HG03139 (cell line): ENCODE data around the gene SVIL.
"Not testable (repeated sequence)": the region's sequence is repeated elsewhere in the genome, so short reads cannot be mapped to it uniquely, and the experiment has no call there.

Experiments used
- ATAC-seq: cut with Tn5 transposase; IDR thresholded peaks from one replicate; pipeline ENCODE4 v1.9.1; 2021; ENCODE audit not compliant: unreplicated experiment

Gene SVIL

GRCh38 chr10:29604291-29604825, 30.4 kb downstream of the SVIL start:
- no peak for ATAC-seq

GRCh38 chr10:29603223-29603896, 31.4 kb downstream of the SVIL start:
- ATAC-seq, result no peak

GRCh38 chr10:29600821-29601220, 34.0 kb downstream of the SVIL start:
- ATAC-seq, result no peak

GRCh38 chr10:29600067-29600466, 34.7 kb downstream of the SVIL start:
- no peak for ATAC-seq

GRCh38 chr10:29598851-29599311, 35.9 kb downstream of the SVIL start:
- no peak for ATAC-seq

GRCh38 chr10:29596826-29597225, 37.9 kb downstream of the SVIL start:
- no peak for ATAC-seq

- no peak for ATAC-seq
Measured at GRCh38 chr10:29596356-29596755, 38.4 kb downstream of the SVIL start.

- no peak for ATAC-seq
Measured at GRCh38 chr10:29595636-29596225, 39.0 kb downstream of the SVIL start.

GRCh38 chr10:29595146-29595545, 39.6 kb downstream of the SVIL start:
- ATAC-seq, result no peak

GRCh38 chr10:29591651-29591968, 43.2 kb downstream of the SVIL start:
- no peak for ATAC-seq

GRCh38 chr10:29590915-29591650, 43.7 kb downstream of the SVIL start:
- no peak for ATAC-seq

- ATAC-seq, result no peak
Measured at GRCh38 chr10:29588629-29589421, 45.9 kb downstream of the SVIL start.

GRCh38 chr10:29587750-29588628, 46.8 kb downstream of the SVIL start:
- not testable (repeated sequence) for ATAC-seq

GRCh38 chr10:29587102-29587749, 47.5 kb downstream of the SVIL start:
- not testable (repeated sequence) for ATAC-seq

- ATAC-seq, result no peak
Measured at GRCh38 chr10:29586509-29586908, 48.3 kb downstream of the SVIL start.

- ATAC-seq, result no peak
Measured at GRCh38 chr10:29585488-29585976, 49.2 kb downstream of the SVIL start.

- no peak for ATAC-seq
Measured at GRCh38 chr10:29584436-29584835, 50.3 kb downstream of the SVIL start.

GRCh38 chr10:29583674-29584073, 51.1 kb downstream of the SVIL start:
- no peak for ATAC-seq

GRCh38 chr10:29582769-29583168, 52.0 kb downstream of the SVIL start:
- not testable (repeated sequence) for ATAC-seq
